RWPE1 (cell line): ENCODE data around the gene HSPBP1.

ENCODE experiments used
- CTCF ChIA-PET: fragments of 350-600 bp; sonication (Branson Sonifier 250); formaldehyde crosslinking; extraction: SDS; loops from one replicate; lab custom pipeline; 2021; lab: Yijun Ruan, JAX
- POLR2A ChIA-PET: fragments of 400-600 bp; formaldehyde crosslinking; extraction: SDS; loops from one replicate; lab custom pipeline; 2020; ENCODE audit warnings: antibody characterized with exemption; ENCODE audit not compliant: low non-redundant PET; lab: Yijun Ruan, JAX
- DNase-seq: peaks from one replicate; pipeline ENCODE4 v3.0.0; 2012; ENCODE audit warnings: low spot score
- H3K27ac ChIP-seq: fragments of 450-650 bp; 2 replicates; pipeline ENCODE4 v1.5.1; 2017
- TF ChIP-seq, protein P1 (sequence below): fragments of 450-650 bp; conservative IDR thresholded peaks from 2 replicates; pipeline ENCODE4 v1.5.1; 2017; ENCODE audit warnings: low read depth, mild to moderate bottlenecking

HSPBP1 gene

GRCh38 chr19:55272142-55272541, 7.8 kb downstream of the HSPBP1 start:
- ChIA-PET POLR2A (no interaction called here), CTCF (interaction anchor here (0.6 kb wide), 1 partner anchor 137 kb away, joined by 3 read pairs; no protein-coding TSS in a partner anchor)
- no peak for DNase-seq
- H3K27ac ChIP-seq, result no peak overlapping the region
- TF ChIP-seq, protein P1, sequence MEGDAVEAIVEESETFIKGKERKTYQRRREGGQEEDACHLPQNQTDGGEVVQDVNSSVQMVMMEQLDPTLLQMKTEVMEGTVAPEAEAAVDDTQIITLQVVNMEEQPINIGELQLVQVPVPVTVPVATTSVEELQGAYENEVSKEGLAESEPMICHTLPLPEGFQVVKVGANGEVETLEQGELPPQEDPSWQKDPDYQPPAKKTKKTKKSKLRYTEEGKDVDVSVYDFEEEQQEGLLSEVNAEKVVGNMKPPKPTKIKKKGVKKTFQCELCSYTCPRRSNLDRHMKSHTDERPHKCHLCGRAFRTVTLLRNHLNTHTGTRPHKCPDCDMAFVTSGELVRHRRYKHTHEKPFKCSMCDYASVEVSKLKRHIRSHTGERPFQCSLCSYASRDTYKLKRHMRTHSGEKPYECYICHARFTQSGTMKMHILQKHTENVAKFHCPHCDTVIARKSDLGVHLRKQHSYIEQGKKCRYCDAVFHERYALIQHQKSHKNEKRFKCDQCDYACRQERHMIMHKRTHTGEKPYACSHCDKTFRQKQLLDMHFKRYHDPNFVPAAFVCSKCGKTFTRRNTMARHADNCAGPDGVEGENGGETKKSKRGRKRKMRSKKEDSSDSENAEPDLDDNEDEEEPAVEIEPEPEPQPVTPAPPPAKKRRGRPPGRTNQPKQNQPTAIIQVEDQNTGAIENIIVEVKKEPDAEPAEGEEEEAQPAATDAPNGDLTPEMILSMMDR, result no peak

DNA sequence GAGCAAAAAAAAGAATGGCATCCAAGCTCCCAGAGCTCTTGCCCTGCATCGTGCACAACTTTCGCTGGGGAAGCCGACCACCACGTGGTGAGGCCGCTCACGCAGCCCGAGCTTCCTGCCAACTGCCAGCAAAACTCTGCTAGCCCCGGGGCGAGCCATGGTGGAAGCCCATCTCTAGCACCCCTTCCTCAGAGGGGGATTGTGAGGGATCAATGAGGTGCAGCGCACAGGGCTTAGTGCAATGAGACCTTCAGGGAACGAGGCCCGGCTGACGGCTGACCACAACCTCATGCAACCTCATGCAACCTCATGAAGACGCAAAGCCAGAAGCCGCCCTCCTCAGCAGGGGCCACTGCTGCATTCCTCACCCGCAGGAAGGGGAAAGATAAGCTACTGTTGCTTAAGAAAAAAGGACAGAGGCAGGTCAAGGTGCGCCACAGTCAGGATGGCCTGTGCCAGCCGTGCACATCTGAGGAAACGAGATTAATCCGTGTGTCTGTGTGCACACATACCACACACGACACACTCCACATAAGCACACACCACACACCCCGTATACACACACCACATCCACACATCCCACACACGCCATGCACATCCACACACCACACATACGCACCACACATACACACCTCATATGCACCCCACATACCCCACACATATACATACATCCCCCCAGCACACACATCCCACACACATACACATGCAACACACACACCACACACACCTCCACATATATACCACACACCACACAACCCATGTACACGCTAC, 9.6 kb downstream of the HSPBP1 start:
- POLR2A ChIA-PET, result no interaction called here
- H3K27ac ChIP-seq, result no peak overlapping the region
- TF ChIP-seq, protein P1, result no peak
- CTCF ChIA-PET, result no interaction called here
- DNase-seq, result no peak

GRCh38 chr19:55269299-55269698, 10.6 kb downstream of the HSPBP1 start:
- CTCF ChIA-PET, result interaction anchor here (0.6 kb wide), 1 partner anchor 9 kb away, joined by 3 read pairs; no protein-coding TSS in a partner anchor
- POLR2A ChIA-PET, result no interaction called here
- H3K27ac ChIP-seq, result peak overlapping the region; percentile 3; the same call in 1 of the 2 replicates
- TF ChIP-seq, protein P1, result no peak
- no peak for DNase-seq

- no peak for DNase-seq
- POLR2A ChIA-PET, result no interaction called here
- TF ChIP-seq, protein P1, result no peak
- CTCF ChIA-PET, result no interaction called here
- no peak overlapping the region for H3K27ac ChIP-seq
Observed at GRCh38 chr19:55266840-55267239, 13.1 kb downstream of the HSPBP1 start.

GRCh38 chr19:55266404-55266803, 13.5 kb downstream of the HSPBP1 start:
- TF ChIP-seq, protein P1, result no peak
- ChIA-PET CTCF (no interaction called here), POLR2A (no interaction called here)
- H3K27ac ChIP-seq, result no peak overlapping the region
- DNase-seq, result no peak

DNA sequence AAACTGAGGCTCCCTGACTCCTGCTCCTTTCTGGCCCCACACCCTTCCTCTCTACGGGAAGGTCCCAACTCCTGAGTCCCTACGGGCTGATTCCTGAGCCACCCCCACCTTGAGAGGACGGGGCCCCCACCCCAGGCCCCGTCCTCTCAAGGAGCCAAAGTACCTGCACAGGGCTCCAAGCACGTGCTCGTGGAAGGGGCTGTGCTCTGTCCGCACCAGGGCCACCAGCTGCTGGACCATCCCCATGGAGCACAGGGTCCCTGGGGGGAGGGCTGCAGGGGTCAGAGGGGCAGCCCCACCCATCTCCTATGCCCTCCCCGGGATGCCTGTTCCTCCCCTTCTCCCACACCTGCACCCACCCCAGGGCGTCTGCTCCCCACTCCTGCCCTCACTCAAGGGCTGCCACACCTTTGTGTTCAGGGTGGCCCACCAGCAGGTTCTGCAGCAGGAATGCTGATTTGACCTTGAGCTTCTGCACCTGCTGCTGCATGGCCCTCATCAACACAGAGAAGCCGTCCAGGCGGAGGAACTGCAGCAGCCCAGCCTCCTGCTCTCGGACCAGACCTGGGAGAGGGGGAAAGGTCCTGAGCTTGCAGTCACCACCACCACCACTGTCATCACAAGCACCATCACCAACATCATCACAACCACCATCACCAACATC, 14.1 kb downstream of the HSPBP1 start:
- TF ChIP-seq, protein P1, result no peak
- POLR2A ChIA-PET, result no interaction called here
- no peak for DNase-seq
- no peak overlapping the region for H3K27ac ChIP-seq
- CTCF ChIA-PET, result no interaction called here
